GM19023 (cell line): ENCODE measurements around the gene FAM131A.

Experiments
- ATAC-seq: cut with Tn5 transposase; IDR thresholded peaks from one replicate; pipeline ENCODE4 v1.9.1; 2021; ENCODE audit warnings: mild to moderate bottlenecking, moderate library complexity; ENCODE audit not compliant: unreplicated experiment

FAM131A gene

DNA sequence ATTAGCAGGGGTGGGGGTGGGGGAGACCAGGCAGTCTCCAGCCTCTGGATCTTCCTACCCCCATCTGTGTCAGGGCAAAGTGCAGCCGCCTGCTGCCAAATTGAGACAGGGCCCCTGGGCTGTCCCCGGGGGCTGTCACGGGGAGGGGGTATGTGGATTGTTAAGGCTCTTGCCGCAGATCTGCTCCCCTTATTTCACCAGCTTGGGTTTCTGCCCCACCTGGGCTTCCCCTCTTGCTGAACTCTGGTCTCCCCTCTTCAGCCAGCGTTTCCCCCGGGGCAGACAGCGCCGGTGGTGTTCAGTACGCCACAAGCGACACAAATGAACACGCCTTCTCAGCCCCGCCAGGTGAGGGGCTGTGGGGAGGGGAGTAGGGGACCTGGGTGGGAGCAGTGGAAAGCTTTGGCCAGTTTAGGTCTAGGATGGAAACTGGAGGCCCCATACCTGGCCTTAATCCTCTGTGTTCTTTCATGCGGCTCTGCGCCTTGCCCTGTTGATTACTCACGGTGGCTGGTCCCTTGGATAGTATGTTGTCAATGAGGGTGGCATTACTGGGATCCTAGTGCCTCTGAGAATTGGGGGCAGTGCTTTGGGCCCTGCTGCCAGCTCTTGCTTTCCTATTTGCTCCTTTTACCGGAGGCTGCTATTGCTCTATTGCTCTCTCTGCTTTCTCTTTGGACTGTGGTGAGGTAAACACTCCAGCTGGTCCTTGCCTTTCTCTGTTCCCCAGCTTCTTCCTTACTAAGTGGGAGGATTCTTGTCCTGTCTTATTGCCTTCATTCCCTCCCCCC, 21.3 kb upstream of the FAM131A start:
- ATAC-seq: no peak

DNA sequence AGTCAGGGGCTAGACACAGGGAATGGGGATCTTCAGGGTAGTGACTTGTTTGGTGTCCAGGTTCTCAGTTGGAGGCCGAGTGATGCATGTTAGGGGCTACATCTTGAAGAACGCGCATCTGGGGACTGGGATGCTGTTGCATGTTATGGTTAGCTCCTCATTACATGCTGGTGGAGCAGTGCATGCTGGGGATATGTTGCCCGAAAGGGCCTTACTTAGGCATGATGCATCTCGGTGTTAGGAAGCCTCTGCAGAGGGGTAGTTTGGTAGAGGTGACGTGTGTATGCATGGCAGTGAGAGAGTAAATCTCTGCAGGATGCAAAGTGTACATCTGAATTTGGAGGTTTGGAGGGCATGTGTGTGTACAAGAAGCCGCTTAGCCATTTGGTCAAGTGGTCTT, 20.6 kb upstream of the FAM131A start:
- no peak for ATAC-seq

DNA sequence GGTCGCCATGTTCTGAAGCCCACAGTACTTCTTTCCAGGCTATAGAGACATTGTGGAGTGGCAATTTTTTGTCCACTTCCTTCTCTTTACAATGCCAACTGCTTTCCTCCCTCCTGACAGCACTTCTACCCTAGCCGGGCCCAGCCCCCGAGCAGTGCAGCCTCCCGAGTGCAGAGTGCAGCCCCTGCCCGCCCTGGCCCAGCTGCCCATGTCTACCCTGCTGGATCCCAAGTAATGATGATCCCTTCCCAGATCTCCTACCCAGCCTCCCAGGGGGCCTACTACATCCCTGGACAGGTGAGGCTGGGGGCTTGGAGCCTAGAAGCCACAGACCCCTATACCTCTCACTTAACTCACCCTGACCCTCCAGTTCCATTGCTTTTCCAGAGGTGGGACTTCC, 20.2 kb upstream of the FAM131A start:
- ATAC-seq: no peak

DNA sequence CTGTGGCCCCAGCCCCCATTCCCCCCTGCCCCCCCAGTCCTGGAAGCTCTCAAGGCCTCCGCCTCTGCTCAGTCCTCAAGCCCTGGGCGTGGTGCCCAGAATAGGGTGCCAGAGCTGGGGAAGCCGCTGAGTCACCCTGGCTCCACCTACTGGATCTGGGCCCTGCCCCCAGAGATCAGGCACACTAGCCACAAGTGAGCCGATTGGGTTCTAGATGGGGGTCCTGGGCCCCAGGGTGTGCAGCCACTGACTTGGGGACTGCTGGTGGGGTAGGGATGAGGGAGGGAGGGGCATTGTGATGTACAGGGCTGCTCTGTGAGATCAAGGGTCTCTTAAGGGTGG, 17.3 kb upstream of the FAM131A start:
- ATAC-seq: no peak

- no peak for ATAC-seq
These were observed 15.7 kb upstream of the FAM131A start for GRCh38 chr3:184321666-184322065.

DNA sequence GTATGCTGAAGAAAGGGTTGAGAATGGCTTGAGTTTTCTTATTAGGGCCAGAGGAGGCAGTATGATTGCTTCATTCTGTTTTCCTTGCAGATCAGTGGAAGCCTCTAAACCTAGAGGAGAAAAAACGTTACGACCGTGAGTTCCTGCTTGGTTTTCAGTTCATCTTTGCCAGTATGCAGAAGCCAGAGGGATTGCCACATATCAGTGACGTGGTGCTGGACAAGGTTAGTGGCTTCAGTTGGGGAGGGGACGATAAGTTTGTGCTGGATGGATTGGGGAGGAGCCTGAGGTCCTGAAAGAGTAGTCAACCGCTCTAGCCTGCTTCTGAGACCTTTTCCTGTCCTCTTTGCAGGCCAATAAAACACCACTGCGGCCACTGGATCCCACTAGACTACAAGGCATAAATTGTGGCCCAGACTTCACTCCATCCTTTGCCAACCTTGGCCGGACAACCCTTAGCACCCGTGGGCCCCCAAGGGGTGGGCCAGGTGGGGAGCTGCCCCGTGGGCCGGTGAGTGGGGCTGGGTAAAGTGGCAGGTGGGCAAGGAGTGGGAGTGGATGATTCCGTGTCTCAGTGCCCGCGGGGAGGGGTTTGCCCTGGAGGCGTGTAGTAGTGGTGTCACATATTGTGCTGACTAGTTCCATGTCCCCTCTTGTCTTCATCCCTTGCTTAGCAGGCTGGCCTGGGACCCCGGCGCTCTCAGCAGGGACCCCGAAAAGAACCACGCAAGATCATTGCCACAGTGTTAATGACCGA, 14.5 kb upstream of the FAM131A start:
- no peak for ATAC-seq

DNA sequence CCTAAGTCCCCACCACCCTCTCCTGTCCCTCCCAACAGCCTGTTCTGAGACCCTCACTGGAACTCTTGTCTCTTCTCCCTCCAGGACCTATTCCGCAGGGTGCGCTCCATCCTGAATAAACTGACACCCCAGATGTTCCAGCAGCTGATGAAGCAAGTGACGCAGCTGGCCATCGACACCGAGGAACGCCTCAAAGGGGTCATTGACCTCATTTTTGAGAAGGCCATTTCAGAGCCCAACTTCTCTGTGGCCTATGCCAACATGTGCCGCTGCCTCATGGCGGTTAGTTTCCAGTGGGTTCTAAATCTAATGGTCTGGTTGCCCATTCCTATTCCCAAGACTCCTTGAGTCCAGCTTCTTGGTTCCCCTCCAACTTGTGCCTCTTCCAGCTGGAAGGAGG, 13.7 kb upstream of the FAM131A start:
- no peak for ATAC-seq

- ATAC-seq: no peak
These were observed 12.1 kb upstream of the FAM131A start for GRCh38 chr3:184325269-184325668.

DNA sequence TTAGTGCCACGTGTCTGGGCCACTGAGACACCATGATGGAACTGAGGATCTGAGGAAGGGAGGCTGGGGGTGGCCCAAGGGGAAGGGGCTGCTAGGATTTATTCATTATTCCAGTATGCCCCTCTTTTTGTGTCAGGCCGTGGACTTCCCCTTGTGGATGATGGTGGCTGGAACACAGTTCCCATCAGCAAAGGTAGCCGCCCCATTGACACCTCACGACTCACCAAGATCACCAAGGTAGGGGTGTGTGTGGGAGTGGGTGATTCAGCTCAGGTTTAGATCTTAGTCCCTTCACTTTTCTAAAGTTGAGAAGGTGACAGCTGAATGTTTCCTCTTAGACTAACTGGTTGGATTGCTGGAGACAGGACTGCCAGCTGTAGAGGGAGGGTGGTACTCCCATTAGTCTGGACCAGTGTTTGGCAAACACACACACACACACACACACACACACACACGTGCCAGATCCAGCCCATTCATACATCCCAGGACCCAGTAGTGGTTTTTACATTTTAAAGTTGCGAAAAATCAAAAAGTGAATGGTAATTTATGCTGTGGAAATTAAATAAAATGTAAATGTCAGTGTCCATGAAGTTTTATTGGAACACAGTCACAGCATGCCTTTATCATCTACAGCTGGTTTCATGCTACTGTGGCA, 11.6 kb upstream of the FAM131A start:
- ATAC-seq: no peak

- ATAC-seq: no peak
These were observed 10.2 kb upstream of the FAM131A start for GRCh38 chr3:184327171-184327570.

GRCh38 chr3:184328516-184328915, 8.9 kb upstream of the FAM131A start:
- ATAC-seq: no peak

DNA sequence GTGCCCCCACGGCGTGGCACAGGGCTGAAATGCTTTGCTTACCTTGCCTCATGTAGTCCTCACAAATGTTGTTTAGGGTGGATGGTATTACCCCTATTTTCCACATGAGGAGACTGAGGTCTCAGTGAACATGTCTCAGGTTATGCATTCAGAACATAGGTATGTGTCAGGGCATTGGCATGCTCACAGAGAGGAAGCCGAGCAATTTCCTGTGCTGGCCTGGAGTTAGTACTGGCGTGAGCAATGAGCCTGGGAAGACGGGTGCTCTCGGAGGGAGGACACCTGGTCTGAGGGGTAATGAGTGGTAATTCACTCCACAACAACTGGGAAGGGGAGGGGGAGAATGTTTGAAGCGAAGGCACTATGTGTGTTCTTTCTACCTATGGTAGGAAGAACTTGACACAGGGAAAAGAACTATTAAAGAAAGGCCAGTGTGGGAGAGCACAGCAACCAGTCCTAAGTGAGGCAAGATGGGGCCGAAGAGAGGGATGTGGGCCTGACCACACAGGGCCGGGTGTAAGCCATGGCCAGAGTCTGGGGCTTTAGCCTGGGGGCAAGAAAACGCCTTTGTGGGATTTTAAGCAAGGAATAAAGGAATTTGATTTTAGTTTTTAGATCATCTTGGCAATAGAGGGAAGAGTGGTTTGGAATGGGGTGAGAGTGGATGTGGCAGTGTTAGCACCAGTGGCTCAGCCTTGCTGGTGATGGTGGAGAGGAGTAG, 4.9 kb upstream of the FAM131A start:
- ATAC-seq: no peak

- ATAC-seq: no peak
These were observed 4.2 kb upstream of the FAM131A start for GRCh38 chr3:184333190-184333589.

- no peak for ATAC-seq
These were observed 3.7 kb upstream of the FAM131A start for GRCh38 chr3:184333700-184334099.

DNA sequence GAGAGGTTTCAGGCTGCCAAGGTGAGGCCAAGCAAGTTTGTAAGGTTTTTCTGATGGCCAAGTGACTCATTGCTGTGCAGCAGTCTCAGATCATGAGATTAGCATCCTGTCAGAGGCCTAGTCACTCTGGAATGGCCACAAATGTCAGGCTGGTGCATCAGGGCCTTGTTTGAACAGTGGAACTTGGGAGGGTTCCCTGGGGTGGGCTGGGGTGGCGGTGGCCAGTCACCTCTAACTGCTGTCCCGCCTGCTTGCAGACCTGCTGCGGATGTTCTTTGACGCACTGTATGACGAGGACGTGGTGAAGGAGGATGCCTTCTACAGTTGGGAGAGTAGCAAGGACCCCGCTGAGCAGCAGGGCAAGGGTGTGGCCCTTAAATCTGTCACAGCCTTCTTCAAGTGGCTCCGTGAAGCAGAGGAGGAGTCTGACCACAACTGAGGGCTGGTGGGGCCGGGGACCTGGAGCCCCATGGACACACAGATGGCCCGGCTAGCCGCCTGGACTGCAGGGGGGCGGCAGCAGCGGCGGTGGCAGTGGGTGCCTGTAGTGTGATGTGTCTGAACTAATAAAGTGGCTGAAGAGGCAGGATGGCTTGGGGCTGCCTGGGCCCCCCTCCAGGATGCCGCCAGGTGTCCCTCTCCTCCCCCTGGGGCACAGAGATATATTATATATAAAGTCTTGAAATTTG, 2.8 kb upstream of the FAM131A start:
- no peak for ATAC-seq

DNA sequence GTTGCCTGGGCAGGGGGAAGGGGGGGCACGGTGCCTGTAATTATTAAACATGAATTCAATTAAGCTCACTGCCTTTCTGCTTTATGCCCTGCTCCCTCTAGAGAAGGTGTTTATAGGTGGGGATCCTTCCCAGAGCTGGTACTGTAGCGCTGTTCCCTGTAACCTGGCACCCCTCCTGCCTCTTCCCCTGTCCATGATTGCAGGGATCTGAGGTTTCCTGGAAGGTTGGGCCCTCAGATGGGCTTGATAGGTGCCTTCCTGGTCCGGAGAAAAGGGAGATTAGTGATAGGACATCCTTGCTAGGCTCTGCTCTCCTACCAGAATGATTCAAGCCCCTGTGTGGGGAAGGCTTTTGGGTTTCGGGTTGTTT, 2.1 kb upstream of the FAM131A start:
- peak; percentile 2 for ATAC-seq

GRCh38 chr3:184335661-184336546, 1.5 kb upstream of the FAM131A start:
- peak; percentile 79 for ATAC-seq

GRCh38 chr3:184336547-184337398, 627 bp upstream of the FAM131A start:
- no peak for ATAC-seq

- ATAC-seq: no peak
These were observed 581 bp downstream of the FAM131A start for GRCh38 chr3:184337981-184338380.
